Pancreas (tissue), 10 donors: ENCODE results near the gene ZNF106. TPM values are rescaled to one million over a fixed set of nuclear protein-coding genes. Genes with fewer than 3 reads are reported as not detected.

Experiments
- ATAC-seq, 4 donors: fragments of 200-7000 bp; cut with Tn5 transposase; one replicate each; pipeline versions ENCODE4 v1.8.0 to v1.9.1; 2020; ENCODE audit warnings: mild to moderate bottlenecking in 4 of 4, moderate library complexity in 4 of 4
- DNase-seq, 6 donors: peaks; one replicate each; pipeline ENCODE4 v3.0.0-alpha.2; 2020
- FAIRE-seq: peaks from 2 replicates; lab custom pipeline; 2012; peaks lifted over from hg19 to GRCh38; lab: Jason Lieb, UNC
- H3K27ac ChIP-seq, 4 donors: fragments of 200-600 bp; sonication (generic); 1 replicate in 3 of 4; 2 replicates in 1 of 4; pipeline versions ENCODE4 v1.5.0 to v1.8.0; 2020
- H3K27me3 ChIP-seq, 4 donors: fragments of 200-600 bp; one replicate each; pipeline ENCODE4 v1.8.0; 2021
- H3K36me3 ChIP-seq, 3 donors: fragments of 200-600 bp; sonication (generic) in 1 of 3; one replicate each; pipeline versions ENCODE4 v1.5.0 to v1.8.0; 2020 to 2021
- H3K4me1 ChIP-seq, 3 donors: fragments of 200-600 bp; one replicate each; pipeline ENCODE4 v1.8.0; 2021
- H3K4me3 ChIP-seq, 4 donors: fragments of 200-600 bp; sonication (generic) in 2 of 4; one replicate each; pipeline versions ENCODE4 v1.5.0 to v1.8.0; 2020 to 2021
- H3K9me3 ChIP-seq, 4 donors: fragments of 200-600 bp; one replicate each; pipeline ENCODE4 v1.8.0; 2021
- WGBS, 2 donors: extraction: QIAGEN DNeasy Blood & Tissue Kit; methylation state at CpG; one replicate each; pipeline ENCODE4 v1.1.7; 2013; 5-methylcytosine and 5-hydroxymethylcytosine counted together
- intact Hi-C, 3 donors: fragments of 100-400 bp; cut with DNase I; formaldehyde crosslinking; loops; one replicate each; pipeline versions ENCODE4 v1.11.1 to v1.14.2; 2022
- polyA plus RNA-seq, 2 donors: library from polyadenylated mRNA; stranded (reverse); fragments of 200-250 nt; gene quantifications; one replicate each; pipeline ENCODE4 v1.2.3, GENCODE V29; 2013
- total RNA-seq, 6 donors: library from RNA; stranded (reverse); fragmentation: NEBNext Ultra II Directional in 4 of 6; extraction: Animal tissue kit (Norgen Biotek cat#: 25700) in 4 of 6; gene quantifications; one replicate each; pipeline versions ENCODE4 v1.2.1 to v1.2.4, GENCODE V29; 2021 to 2023
- TF ChIP-seq, protein P1 (sequence below), 4 donors: fragments of 200-600 bp; sonication (generic) in 3 of 4; IDR thresholded peaks; one replicate each; pipeline versions ENCODE4 v1.5.0 to v1.8.0; 2021; ENCODE audit warnings: antibody characterized with exemption in 4 of 4
- donor health status: healthy with polysubstance abuse.
- donor health status: DM: no; HTN: no; CAD: no; lungs with moderate emphysema.
- donor health status: DM: no; HTN: no; CAD: no.
- donor health status: control.
- donor health status: control.
- donor health status: Bipolar disorder and iron deficiency.
- donor health status: DM: yes; HTN: yes; CAD: no.
- donor health status: DM: no; HTN: no; CAD: no.
- donor health status: DM: no; HTN: no; CAD: no.
- donor health status: DM: yes; HTN: yes; CAD: no.

ZNF106 gene
- total and polyA plus RNA-seq, 8 donors = 4.3 to 38.4 (median 17.5) TPM

DNA sequence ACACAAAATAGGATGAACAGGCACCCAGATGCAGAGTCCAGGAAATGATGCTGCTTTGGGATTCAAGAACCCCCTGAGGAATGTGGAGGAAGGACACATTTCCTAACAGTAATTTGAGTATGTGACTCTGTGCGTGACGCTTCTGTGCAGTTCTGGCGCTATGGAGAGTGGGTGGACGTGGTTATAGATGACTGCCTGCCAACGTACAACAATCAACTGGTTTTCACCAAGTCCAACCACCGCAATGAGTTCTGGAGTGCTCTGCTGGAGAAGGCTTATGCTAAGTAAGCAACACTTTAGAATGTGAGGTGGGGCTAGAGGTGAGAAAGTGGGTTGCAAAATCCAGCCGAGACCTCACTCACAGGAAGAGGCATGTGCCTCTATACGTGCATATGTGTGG is 103.3 kb downstream of the ZNF106 start:
- no peak overlapping the region for H3K4me3 ChIP-seq
- no peak overlapping the region for H3K27ac ChIP-seq
- WGBS, 2 donors = 85 to 93% methylated on average over 8 of the region's 8 CpGs
- H3K27me3 ChIP-seq = no peaks in the 10 kb centered on the region
- no peaks in the 10 kb centered on the region for H3K36me3 ChIP-seq
- TF ChIP-seq, protein P1, sequence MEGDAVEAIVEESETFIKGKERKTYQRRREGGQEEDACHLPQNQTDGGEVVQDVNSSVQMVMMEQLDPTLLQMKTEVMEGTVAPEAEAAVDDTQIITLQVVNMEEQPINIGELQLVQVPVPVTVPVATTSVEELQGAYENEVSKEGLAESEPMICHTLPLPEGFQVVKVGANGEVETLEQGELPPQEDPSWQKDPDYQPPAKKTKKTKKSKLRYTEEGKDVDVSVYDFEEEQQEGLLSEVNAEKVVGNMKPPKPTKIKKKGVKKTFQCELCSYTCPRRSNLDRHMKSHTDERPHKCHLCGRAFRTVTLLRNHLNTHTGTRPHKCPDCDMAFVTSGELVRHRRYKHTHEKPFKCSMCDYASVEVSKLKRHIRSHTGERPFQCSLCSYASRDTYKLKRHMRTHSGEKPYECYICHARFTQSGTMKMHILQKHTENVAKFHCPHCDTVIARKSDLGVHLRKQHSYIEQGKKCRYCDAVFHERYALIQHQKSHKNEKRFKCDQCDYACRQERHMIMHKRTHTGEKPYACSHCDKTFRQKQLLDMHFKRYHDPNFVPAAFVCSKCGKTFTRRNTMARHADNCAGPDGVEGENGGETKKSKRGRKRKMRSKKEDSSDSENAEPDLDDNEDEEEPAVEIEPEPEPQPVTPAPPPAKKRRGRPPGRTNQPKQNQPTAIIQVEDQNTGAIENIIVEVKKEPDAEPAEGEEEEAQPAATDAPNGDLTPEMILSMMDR (IDR thresholded peaks at IDR 0.05) = no peak
- no peaks in the 10 kb centered on the region for H3K4me1 ChIP-seq
- intact Hi-C loops = no loop called here
- no peak for FAIRE-seq
- no peak for ATAC-seq
- H3K9me3 ChIP-seq = no peaks in the 10 kb centered on the region
- DNase-seq = no peak

- TF ChIP-seq, protein P1 (IDR thresholded peaks at IDR 0.05) = no peak
- intact Hi-C loops = no loop called here
- FAIRE-seq (no peak), ATAC-seq (no peak), DNase-seq (no peak)
- no peaks in the 10 kb centered on the region for H3K27me3 ChIP-seq
- H3K4me3 ChIP-seq = no peak overlapping the region
- WGBS, 2 donors = 82 to 86% methylated on average over 12 of the region's 12 CpGs
- no peaks in the 10 kb centered on the region for H3K9me3 ChIP-seq
- no peak overlapping the region for H3K27ac ChIP-seq
- H3K36me3 ChIP-seq = no peaks in the 10 kb centered on the region
- H3K4me1 ChIP-seq = no peaks in the 10 kb centered on the region
Observed at GRCh38 chr15:42385980-42386700, 104.8 kb downstream of the ZNF106 start.

DNA sequence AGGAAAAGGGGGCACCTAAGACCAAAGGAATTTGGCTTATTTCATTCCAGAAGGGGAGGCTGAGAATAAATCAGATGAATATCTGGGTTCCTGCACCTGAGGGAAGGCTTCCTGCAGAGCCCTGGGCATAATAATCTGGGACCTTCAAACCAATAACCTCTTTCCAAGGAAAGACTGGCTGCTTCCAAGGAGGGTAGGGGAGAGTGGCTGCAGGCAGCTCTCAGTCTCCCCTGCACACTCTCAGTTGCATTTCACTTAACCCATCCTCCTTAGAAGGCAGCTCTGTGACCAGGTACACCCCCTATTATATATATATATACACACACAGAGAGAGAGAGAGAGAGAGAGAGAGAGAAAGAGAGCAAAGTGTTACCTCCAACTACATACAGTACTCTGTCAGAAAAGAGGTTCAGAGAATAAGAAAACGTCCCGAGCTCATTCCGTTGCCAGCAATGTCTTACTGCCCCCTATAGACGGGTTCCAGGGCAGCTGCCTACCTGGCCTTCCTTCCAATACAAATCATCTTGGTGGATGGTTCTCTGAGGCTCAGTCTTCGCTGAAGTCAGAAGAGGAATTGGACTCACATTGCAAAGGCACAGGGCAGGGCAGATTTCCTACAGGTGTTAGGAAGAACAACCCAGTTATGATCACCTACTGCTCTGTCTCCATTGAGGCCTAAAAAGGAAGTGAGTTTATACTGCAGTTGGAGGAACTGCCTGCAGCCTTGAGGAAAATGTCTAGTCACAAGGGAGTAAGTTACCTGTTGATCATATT is 105.5 kb downstream of the ZNF106 start:
- WGBS, 2 donors = 32 to 35% methylated on average over 5 of the region's 5 CpGs
- TF ChIP-seq, protein P1 (IDR thresholded peaks at IDR 0.05) = no peak
- intact Hi-C loops = no loop called here
- no peaks in the 10 kb centered on the region for H3K36me3 ChIP-seq
- FAIRE-seq = no peak
- H3K4me1 ChIP-seq = no peaks in the 10 kb centered on the region
- H3K27ac ChIP-seq = no peak overlapping the region
- DNase-seq = no peak
- peak in 2 of 4 donors; percentile 27 to 32 for ATAC-seq
- H3K27me3 ChIP-seq = no peaks in the 10 kb centered on the region
- no peak overlapping the region for H3K4me3 ChIP-seq
- H3K9me3 ChIP-seq = no peaks in the 10 kb centered on the region

DNA sequence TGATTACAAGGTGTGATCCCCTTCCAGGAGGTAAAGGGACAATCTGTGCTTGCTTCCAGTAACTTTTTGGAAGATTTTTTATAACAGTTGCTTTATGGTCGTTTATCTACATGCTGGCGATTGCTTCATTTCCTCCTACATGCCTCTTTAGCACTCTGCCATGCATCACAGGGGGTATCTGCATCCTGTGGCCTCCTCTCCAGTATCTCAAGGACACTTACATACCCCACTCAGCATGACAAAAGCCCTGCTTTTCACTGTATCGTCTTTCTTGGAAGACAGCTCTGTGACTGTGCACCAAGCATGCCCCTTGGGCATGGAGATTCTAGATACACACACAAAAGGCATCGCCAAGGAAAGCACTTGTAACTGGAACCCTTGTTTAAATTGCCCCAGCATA is 106.3 kb downstream of the ZNF106 start:
- no peak for FAIRE-seq

More for the DNA sequence above, 106.3 kb downstream of the ZNF106 start:
- Histone ChIP-seq H3K4me3 (no peak overlapping the region), H3K27ac (no peak overlapping the region), H3K27me3 (no peaks in the 10 kb centered on the region), H3K9me3 (no peaks in the 10 kb centered on the region), H3K4me1 (no peaks in the 10 kb centered on the region), H3K36me3 (no peaks in the 10 kb centered on the region)
- 63 to 66% methylated on average over 4 of the region's 4 CpGs for WGBS, 2 donors
- intact Hi-C loops = no loop called here
- no peak for ATAC-seq
- TF ChIP-seq, protein P1 (IDR thresholded peaks at IDR 0.05) = no peak
- no peak for DNase-seq
